Stimulated activated CD4-positive, alpha-beta T cell treated with anti-CD3 and anti-CD28 coated beads, Interleukin-1b, Interleukin-23, amount 100 ng/mL, for 24 hours (primary cell): Measurements from ENCODE around the gene SLC26A11.
"Not testable (repeated sequence)": the region's sequence is repeated elsewhere in the genome, so short reads cannot be mapped to it uniquely, and the experiment has no call there.

Experiments
- DNase-seq, 4 experiments: peaks; one replicate each; pipeline ENCODE4 v3.0.0-alpha.2; 2020; ENCODE audit warnings: low read depth in 4 of 4, low spot score in 1 of 4

SLC26A11 gene

DNA sequence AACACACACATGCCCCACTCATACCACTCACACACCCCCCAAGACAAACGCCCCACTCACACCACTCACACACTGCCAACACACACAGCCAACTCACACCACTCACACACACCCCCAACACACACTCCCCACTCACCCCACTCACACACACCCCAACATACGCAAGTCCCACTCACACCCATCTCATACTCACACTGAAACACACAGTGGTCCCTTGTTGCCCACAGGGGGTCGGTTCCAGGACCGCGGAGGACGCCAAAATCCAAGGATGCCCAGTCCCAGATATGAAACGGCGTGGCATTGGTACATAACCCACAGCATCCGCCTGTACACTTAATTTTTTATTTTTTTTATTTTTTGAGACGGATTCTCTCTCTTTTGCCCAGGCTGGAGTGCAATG, 61.3 kb downstream of the SLC26A11 start:
- no peak for DNase-seq

DNA sequence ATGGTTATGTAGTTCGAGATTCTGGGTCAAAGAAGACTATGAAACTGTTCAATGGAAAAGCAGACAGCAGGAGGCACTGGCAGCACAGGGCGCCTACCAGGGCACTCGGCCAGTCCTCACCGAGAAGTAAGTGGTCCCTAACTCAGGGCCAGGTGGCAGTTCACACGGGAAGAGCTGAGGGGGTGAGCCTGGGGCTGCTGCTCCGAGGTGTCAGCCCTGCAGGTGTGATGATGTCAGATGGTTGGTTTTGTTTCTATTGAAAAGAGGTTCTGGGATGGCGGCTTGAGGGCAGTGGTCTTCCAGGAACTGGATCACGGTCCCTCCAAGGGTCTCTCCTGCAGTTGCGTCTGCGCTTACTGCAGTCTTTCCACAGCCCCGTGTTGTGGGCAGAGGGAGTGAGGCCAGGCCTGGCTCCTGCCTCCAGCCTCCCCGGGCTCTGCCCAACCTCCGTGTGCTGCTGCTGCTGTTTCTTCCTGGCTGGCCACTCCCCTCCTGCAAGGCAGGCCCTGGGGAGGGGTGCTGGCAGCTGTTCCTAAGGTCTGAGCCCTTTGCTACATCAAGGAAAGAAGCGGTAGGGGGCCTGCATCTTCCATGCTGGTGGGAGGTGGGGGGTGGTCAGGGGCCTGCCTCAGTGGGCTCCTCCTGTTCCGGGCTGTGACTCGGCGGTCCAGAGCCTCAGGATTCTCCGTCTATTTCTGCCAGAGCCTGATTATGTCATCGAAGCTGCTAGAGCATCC, 63.1 kb downstream of the SLC26A11 start:
- DNase-seq, result no peak

DNA sequence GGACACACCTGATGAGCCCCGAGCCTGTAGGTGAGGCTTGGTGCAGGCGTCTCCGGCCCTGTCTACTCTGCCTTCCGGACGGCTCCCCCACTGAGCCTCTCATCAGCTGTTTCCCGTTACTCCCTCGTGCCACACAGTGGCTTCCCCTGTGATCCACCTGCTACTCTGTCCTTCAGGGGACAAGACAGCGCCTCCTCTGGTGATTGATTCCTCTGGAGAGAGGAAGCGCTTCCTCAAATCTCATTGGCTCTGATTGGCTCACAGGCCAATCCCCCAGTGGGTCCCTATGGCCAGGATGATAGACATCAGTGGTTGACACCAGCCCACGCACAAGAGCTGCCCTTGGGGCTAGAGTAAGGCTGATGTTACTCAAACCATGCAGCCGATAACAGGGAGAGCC, 64.4 kb downstream of the SLC26A11 start:
- no peak for DNase-seq

DNA sequence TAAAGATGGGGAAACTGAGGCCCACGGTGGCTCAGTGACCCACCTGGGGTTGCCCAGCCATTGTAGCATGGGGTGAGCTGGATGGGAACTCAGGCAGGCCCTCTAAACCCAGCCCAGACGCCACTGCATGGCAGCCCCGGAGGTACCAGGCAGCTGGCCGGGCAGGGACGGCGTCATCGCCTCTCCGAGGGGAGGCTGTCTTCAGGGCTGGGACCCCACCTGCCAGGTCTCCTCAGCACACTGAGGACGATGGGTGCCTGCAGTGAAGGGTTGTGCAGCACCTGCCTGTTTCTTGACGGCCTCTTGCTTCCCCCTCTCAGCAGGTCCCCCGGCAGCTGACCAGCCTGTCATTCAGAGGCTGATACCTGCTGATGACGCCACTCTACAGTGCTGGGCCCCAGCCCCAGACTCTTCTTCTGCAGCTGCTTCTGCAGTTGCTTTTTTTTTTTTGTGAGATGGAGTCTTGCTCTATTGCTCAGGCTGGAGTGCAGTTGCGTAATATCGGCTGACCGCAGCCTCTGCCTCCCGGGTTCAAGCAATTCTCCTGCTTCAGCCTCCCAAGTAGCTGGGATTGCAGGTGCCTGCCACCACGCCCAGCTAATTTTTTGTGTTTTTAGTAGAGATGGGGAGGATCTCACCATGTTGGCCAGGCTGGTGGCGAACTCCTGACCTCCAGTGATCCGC, 65.2 kb downstream of the SLC26A11 start:
- no peak for DNase-seq

DNA sequence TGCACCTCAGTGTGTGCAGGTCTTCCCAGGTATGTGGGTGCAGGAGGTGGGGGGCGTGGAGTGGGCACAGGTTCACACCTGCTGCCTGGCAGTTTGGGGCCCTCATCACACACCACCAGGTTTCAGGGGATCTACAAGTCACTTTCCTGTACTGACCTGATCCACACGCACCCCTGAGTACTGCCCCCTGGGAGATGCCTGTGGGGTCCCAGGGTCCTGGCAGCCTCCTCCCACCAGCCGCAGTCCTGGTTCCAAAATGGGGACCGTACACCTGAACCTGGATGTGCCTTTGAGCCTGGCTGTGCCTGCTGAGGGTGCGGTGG, 66.4 kb downstream of the SLC26A11 start:
- no peak for DNase-seq

DNA sequence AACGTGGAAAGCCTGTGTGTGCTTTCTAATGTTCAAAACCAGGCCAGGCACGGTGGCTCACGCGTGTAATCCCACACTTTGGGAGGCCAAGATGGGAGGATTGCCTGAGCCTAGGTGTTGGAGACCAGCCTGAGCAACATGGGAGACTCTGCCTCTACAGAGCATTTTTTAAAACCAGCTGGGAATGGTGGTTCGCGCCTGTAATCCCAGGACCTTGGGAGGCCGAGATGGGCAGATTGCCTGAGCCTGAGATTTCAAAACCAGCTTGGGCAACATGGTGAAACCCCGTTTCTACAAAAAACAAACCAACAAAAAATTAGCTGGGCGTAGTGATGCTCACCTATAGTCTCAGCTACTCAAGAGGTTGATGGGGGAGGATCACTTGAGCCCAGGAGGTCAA, 66.8 kb downstream of the SLC26A11 start:
- DNase-seq, result no peak

DNA sequence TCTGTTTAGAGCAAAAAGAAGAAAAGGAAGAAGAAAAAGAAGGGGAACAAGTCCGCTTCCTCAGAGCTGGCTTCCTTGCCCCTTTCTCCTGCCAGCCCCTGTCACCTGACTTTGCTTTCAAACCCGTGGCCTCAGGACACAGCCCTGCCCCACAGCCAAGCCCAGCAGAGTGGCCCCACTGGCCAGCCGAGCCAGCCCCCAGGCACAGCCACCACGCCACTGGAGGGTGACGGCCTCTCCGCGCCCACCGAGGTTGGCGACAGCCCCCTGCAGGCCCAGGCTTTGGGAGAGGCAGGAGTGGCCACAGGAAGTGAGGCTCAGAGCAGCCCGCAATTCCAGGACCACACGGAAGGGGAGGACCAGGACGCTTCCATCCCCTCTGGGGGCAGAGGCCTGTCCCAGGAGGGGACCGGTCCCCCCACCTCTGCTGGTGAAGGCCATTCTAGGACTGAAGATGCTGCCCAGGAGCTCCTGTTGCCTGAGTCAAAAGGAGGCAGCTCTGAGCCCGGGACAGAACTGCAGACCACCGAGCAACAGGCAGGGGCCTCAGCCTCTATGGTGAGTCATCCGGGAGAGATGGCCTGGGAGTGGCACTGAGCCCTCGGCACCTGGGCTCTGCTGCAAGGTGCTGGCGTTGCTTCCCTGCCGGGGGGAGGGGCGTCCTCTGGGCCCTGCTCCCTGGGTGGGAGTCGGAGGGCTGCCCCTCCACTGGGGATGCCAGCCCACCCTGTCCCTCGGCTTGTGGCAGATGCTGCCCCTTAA, 67.8 kb downstream of the SLC26A11 start:
- no peak for DNase-seq

DNA sequence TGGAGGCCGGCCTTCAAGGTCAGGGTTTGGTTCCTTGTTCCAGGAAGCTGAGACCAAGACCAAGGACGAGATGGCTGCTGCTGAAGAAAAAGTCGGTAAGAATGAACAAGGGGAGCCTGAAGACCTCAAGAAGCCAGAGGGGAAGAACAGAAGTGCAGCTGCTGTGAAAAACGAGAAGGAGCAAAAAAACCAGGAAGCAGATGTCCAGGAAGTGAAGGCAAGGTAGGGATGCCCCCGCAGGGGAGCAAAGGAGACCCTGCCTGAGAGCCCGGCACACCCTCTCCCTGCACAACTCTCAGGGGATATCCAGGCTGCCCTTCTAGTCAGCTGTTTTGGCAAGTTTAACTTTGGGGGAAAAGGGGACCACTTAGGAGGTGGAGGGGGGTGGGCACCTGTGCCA, 69.4 kb downstream of the SLC26A11 start:
- no peak for DNase-seq

DNA sequence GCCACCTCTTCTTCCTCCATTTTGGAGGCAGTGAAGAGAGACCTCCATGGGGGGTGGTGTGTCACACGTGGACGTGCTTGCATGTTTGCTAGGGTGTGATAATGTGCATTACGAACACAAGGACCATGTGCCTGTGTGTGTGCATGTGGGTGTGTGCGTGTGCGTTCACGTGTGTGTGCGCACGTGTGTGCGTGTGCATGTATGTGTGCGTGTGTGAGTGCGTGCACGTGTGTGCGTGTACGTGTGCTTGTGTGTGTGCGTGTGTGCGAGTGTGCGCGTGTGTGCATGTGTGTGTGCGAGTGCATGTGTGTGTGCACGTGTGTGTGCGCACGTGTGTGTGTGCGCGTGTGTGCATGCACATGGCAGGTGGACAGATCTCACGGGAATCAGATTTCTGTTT, 69.9 kb downstream of the SLC26A11 start:
- DNase-seq, result no peak

DNA sequence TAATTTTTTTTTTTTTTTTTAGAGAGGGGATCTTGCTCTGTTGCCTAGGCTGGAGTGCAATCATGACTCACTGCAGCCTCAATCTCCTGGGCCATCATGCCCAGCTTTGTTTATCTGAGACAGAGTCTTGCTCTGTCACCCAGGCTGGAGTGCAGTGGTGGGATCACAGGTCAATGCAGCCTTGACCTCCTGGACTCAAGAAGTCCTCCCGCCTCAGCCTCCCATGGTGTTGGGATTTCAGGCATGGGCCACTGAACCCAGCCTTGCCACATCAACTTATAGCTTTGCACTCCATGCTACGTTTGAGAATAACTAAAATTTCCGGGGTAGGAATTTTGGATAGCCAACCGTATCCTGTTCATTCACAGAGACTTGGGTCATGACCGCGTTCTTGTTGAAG, 71.0 kb downstream of the SLC26A11 start:
- DNase-seq, result no peak

DNA sequence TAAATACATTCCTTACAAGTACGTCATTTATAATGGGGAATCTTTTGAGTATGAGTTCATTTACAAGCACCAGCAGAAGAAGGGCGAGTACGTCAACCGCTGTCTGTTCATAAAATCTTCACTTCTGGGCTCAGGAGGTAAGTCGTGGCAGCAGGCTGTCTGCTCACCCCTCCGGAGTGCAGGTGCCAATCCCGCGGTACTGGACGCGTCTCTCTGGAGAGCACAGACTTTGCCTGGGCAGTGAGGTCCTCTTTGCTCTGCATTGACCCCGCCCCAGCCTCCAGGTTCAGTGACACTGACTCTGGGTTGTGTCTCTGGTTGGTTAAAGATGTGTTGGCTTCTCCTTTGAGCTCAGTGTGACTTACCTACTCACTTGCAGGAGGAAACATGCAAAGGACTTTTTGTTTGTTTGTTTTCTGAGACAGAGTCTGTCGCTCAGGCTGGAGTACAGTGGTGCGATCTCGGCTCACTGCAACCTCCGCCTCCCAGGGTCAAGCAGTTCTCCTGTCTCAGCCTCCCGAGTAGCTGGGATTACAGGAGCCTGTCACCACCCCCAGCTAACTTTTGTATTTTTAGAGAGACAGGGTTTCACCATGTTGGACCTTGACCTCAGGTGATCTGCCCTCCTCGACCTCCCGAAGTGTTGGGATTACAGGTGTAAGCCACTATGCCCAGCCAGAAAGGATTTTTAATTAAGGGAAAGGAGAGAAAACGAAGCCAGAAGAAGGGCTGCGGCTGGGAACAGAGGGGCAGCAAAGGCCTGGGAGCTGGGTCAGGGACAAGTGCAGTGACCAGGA, 71.7 kb downstream of the SLC26A11 start:
- DNase-seq, result no peak

DNA sequence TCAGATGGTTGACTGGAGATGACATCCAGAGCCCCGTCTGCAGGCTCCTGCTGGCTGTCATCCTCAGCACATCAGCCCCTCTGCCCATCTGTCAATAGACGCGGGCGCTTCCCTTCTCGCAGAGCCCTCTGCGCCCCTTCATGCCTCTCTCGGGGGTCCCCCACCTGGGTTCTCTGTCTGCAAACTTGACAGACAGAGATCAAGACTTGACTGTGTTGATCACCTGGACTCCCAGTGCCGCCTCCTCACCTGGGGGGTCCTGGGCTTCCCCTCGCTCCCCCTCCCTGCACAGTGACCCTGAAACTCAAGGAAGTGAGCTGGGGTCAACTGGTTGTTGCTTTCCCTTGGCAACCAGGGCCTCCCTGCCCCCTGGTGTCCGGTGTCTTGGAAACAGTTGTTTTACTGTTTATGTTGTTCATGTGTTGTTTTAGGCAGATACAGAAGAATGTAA, 72.3 kb downstream of the SLC26A11 start:
- no peak for DNase-seq

DNA sequence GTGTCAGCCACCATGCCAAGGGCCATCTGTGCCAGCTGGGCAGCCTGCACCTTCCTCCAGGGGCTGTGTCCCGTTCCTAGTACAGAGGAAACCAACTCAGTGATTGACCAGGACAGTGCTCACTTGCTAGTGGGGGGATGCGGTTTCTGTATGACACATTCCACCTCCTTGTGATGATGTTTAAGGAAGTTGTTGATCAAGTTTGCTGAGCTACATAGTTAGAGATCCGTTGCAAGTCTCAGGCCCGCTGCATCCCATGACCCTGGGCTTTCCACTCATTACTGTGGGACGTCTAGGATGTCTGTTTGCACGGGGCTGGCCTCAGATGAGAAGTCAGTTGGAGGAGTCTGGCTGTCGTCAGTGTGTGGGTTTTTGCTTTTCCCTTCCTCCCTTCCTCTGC, 74.0 kb downstream of the SLC26A11 start:
- DNase-seq, result no peak

DNA sequence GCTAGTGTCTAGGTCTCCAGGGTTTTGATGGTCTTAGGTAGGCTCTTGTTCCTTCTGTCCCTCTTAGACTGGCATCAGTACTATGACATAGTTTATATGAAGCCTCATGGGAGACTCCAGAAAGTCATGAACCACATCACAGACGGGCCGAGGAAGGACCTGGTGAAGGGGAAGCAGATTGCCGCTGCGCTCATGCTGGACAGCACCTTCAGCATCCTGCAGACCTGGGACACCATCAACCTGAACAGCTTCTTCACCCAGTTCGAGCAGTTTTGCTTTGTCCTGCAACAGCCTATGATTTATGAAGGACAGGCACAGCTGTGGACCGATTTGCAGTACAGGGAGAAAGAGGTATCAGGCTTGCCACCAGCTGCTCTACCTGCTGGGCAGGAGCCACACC, 74.4 kb downstream of the SLC26A11 start:
- DNase-seq, result no peak

DNA sequence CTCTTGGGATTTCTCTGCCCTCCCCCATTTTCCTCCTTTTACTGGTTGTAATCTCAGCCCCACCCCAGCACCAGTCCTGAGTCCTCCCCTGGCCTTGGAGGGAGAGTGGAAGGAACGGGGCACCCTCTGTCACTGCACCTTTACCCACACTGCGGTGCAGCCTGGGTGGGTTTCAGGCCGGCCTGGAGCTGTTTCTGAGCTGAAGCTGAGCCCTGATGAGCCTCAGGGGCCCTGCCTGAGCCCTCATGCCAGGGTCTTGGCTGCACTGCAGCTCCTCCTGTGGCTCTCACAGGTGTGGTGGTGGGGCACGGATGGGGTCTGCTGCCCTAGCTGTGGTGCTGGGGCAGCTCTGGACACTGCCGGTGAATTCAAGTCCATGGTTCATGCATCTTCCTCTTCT, 74.9 kb downstream of the SLC26A11 start:
- no peak for DNase-seq

DNA sequence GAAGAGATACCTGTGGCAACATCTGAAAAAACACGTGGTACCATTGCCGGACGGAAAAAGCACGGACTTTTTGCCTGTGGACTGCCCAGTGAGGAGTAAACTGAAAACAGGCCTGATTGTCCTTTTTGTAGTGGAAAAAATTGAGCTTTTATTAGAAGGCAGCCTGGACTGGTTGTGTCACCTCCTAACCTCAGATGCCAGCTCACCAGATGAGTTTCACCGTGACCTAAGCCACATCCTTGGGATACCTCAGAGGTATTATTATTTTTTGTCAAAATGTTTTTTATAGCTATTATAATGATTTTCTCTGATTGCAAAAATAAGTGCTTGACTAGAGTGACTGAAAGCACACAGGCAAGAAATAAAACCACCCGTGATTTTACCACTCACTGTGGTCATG, 75.3 kb downstream of the SLC26A11 start:
- DNase-seq, result no peak

DNA sequence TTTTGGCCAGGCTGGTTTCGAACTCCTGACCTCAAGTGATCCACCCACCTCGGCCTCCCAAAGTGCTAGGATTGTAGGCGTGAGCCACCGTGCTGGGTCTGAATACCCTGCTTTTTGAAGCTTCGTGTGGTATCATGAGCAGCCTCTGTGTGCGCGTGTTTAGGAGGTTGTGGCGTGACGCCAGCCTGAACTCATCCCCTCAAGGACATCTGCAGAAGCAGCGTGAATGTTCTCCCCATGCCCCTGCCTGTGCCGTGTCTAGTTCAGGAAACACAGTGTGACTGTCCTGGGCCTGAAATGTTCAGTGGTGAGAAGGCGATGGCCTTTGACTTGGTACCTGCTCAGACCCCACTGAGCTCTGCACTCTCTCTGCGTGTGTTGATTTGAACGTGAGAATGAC, 76.0 kb downstream of the SLC26A11 start:
- DNase-seq, result no peak

DNA sequence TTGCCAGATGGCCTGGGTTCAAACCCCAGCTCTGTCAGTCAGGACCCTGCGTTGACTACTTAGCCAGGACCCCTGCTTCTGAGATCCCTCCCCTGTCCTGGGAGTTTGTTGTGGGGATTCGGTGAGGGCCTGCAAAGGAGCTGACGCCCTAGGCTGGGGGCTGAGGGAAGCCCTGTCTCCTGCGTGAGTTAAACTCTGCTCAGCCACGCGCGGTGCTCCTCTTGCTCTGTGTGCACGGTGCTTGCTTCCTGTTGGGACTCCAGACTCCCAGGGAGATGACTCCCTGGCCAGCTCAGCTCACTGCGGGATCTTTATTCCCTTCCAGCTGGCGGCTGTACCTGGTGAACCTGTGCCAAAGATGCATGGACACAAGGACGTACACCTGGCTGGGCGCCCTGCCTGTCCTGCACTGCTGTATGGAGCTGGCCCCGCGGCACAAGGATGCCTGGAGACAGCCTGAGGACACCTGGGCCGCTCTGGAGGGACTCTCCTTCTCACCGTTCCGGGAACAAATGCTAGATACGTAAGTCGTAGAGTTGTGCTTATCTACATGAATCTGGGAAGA, 77.9 kb downstream of the SLC26A11 start:
- DNase-seq, result no peak

DNA sequence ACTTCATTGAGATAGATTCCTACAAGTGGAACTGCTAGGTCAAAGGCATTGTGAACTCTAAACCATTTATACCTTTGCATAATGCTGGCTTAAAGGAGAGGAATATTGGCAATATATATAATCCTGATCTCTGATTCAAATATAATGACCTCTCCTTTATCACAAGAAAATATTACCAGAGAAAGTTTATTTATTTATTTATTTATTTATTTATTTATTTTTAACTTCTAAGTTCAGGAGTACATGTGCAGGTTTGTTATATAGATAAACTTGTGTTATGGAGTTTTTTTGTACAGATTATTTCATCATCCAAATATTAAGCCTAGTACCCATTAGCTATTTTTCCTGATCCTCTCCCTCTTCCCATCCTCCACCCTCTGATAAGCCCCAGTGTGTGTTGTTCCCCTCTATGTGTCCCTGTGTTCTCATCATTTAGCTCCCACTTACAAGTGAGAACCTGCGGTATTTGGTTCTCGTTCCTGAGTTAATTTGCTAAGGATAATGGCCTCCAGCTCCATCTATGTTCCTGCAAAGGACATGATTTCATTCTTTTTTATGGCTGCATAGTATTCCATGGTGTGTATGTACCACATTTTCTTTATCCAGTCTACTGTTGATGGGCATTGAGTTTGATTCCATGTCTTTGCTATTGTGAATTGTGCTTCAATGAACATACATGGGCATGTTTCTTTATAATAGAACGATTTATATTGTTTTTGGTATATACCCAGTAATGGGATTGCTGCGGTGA, 79.3 kb downstream of the SLC26A11 start:
- DNase-seq, result not testable (repeated sequence)

DNA sequence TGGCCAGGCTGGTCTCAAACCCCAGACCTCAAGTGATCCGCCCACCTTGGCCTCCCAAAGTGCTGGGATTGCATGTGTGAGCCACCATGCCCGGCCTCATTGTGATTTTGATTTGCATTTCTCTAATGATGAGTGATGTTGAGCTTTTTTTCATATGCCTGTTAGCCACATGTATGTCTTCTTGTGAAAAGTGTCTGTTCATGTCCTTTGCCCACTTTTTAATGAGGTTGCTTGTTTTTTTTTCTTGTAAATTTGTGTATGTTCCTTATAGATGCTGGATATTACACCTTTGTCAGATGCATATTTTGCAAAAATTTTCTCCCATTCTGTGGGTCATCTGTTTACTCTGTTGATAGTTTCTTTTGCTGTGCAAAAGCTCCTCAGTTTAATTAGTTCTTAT, 80.5 kb downstream of the SLC26A11 start:
- DNase-seq, result not testable (repeated sequence)
